Cerebellar nuclear complex (tissue), 1 donor: ENCODE measurements around the gene TIPARP.

ENCODE experiments used
- DNase-seq, 2 experiments: peaks; one replicate each; lab custom pipeline; 2025; lab: John Stamatoyannopoulos, UW

TIPARP gene

DNA sequence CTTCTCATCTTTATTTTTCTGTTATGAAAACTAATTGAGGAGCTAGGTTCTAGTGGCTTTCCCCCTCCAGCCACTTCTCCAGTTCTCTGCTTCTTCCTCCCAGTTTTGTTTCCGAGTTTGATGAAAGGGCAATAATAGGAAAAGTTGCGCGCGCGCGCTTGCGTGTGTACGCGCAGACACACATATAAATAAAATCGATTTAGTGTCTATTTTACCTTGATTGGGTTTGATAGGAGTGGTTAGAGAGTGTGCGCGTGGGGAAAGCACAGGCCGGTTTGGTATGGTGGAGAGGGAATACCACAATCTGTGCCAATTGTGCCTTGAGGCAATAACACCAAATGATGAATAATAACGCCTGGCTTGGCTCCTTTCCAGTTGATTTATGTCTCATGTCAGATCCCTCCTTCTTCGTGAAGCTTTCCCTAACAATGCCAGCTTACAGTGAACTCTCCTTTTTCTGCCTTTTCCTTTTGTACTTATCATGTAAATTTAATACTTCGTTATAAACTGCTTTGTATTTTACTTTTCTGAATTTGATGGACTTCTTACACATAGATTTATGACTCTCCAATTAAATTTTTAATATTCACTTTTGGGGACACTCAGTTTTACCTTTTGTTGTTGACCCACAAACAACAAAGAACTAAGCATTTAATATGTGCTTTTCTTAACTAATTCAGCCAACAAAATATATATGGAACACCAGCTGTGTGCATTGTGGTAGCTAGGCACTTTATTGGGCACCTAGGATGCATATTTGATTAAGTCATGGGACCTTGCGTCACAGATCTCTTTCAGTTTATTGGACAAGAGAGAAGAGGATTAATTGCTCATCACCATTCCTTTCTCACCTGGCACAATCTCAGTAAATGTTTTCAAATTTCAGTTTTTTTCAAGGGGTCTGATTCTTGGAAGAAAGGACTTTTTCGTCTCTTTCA, 1.7 kb downstream of the TIPARP start:
- no peak for DNase-seq

- DNase-seq = no peak
Observed at GRCh38 chr3:156676768-156677479, 2.5 kb downstream of the TIPARP start.

- no peak for DNase-seq
Observed at GRCh38 chr3:156677536-156677935, 3.1 kb downstream of the TIPARP start.

GRCh38 chr3:156678197-156678596, 3.8 kb downstream of the TIPARP start:
- no peak for DNase-seq

DNA sequence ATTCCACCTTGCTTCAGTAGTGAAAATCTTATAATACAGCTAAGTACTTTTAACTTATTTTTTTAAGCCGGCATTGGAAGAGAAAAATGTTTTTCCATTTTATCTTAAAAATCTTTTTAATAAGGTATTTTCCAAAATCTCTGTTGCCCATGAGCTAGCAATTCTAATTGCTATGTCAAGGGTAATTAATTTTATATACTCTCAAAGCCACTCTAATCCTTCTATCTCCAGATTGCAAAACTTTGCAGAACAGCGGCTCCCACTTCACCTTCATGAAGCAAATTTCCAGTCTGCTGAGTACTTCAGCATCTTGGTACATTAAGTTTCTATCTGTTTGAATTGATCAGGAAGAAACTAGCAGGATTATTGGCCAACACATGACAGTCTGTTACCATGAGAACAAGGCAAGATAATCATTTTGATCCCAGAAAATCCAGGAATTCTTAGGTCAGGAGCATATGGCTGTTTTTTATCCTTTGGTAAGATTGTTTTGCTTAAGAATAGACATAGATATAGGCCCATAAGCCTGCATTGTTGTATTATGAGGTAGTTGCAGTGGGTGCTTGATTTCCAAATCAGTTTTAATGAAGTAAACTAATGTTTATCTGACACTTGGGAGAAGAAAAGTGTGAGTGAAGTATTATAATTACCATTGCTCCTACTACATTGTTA, 6.0 kb downstream of the TIPARP start:
- DNase-seq = no peak

DNA sequence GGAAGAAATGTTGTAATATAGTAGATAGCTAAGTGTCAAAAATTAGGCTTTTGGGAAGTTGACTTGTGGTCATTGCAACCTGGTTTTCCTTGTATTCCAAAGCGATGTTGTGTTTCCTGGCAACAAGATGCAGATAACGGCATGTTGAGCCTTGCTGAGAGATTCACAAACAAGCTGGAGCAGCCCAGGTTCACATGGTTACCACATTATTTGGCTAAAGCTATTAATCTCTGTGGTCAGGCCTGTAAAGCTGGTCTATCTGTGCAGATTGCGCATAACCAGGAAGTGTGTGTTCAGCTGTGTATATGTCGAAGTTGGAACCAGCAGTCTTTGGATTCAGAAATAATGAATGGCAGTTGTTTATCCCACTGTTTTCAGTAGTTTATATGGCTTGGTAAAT, 6.6 kb downstream of the TIPARP start:
- DNase-seq = no peak

GRCh38 chr3:156682501-156682900, 8.1 kb downstream of the TIPARP start:
- DNase-seq = no peak

GRCh38 chr3:156682963-156683362, 8.6 kb downstream of the TIPARP start:
- no peak for DNase-seq

DNA sequence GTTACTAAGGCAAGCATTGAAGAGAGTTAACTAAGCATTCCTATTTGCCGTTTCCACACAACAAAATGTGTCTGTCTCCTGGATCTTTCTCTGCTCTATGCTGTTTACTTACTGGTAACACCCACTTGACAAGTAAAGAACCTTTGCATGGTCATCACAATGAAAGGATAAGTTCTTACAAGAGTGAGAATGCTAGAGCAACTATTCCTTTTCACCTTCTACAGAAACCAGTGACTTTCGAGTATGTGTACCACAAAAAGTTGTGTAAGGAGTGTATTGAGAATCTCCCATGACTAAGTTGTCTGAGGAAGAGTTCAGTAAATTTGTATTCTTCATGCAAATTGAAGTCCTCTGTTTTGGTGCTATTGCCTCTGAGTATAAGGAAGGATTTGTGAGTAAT, 10.8 kb downstream of the TIPARP start:
- no peak for DNase-seq

- no peak for DNase-seq
Observed at GRCh38 chr3:156685752-156686151, 11.4 kb downstream of the TIPARP start.

- DNase-seq = no peak
Observed at GRCh38 chr3:156687023-156687422, 12.6 kb downstream of the TIPARP start.

DNA sequence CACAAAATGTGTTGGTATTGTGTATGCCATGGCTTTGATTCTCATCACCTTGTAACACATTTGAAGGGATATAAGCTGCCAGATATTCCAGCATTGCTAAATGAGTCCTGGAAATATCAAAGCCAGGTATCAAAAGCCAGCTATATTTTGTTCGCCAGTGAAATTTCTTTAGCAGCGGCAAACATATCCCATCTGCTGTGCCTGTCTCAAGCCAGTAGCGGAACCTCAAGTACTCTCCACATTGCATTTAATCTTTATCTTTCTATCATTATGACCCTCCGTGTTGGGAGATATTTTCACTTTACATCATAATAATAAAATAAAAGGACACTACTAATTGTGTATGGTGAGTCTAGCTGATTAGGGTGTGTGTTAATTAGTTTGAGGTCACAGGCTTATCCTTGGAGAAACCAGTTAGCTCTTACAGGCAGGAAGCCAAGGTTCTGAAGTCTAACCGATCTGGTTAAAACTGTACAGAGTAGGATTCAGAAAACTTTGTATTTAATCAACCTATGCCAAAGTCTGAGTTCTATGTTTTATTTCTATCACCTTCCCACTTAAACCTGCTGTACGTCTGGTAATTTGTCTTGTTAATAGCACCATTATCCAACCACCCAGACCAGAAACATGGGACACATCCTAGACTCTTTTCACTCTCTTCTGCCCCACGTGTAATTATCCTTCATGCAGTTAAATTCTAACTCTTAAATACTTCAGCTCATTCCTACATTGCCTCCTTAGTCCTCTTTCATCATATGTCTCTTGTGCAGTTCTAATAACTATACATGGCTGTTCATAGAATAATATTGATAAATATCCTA, 14.5 kb downstream of the TIPARP start:
- DNase-seq = no peak

DNA sequence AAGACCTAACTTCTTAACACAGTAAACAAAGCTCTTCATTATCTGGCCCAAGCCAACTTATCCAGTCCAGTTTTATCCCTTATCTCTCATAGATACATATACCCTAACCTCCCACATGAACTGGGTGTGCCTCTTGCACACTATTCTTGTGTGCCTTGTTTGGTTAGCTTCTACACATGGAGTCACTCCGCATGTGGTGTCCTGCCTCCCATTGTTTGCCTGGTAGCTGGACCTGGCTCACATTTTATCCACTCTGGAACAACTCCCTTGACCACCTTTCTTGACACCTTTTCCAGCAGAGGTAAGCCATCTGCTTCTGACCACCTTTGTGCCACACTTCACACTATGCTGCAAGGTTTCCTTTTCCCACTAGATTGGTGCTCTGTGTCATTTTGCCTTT, 15.2 kb downstream of the TIPARP start:
- DNase-seq = no peak

DNA sequence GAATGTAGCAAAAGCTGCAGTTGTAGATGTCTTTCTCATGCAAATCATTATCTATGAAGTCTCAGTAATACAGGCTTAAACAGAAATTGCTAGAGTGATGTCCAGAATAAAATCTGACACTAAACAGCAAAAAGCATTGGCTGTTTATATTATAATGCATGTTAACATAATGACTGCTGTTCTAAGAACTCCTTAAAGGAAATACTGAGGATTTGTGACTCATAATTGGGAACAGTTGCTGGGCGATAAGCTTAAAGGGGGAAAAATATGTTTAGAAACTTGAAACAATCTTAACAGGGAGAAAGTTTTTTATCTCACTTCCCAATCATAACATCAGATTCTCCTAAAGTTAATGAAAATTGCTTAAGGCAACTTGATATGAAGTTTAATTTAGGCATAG, 17.5 kb downstream of the TIPARP start:
- DNase-seq = no peak

DNA sequence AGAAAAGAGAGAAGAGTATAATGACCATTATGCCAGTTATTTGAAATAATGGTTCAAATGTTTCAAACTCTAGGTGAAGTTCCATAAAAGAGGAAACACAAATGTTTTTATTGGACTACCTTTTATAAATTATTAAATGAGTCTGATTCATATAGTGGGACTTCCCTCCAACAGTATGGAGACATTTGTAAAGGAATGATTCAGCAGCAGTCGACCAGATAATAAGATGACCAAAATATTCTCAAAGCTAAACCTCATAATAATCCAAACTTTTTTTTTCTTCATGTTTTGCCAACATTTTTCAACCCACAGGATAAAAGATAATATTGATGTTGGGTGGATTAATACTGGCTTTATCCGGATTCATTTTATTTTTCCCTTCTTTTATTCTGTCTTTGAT, 18.8 kb downstream of the TIPARP start:
- no peak for DNase-seq

GRCh38 chr3:156694536-156694935, 20.1 kb downstream of the TIPARP start:
- no peak for DNase-seq

DNA sequence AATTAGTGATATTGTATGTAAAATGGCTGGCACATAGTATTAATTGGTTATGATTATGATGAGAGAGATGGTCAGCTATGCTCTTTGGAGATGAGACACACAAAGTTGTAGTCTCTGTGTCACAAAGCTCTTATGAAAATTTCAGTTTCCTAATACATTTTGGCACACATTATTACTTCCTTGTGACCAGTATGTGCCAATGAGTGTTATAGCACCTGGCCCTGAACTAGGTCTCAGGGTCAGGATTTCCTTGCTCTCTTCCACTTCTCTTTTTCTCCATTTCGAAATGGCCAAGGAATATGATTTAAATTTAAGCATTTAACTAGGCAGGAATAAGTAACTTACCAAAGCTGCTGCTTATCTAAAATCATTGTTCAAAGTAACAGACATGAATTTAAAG, 28.0 kb downstream of the TIPARP start:
- DNase-seq = no peak

DNA sequence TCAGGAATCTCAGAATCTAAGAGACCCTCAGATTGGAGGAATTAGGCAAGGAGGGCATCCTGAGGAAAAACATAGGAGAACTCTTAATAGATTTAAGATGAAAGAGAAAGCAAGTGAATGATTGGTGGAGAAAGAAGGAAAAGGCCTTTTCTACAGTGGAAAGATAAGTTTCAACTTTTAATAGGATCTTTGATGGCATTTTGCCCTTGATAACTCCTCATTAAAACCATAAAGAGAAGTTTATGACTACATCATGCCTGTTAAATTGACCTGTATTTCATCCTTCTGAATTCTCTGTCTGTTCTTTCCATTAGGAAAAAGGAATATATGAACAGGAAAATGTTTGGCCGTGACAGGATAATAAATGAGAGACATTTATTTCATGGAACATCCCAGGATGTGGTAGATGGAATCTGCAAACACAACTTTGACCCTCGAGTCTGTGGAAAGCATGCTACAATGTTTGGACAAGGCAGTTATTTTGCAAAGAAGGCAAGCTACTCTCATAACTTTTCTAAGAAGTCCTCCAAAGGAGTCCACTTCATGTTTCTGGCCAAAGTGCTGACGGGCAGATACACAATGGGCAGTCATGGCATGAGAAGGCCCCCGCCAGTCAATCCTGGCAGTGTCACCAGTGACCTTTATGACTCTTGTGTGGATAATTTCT, 30.1 kb downstream of the TIPARP start:
- no peak for DNase-seq

DNA sequence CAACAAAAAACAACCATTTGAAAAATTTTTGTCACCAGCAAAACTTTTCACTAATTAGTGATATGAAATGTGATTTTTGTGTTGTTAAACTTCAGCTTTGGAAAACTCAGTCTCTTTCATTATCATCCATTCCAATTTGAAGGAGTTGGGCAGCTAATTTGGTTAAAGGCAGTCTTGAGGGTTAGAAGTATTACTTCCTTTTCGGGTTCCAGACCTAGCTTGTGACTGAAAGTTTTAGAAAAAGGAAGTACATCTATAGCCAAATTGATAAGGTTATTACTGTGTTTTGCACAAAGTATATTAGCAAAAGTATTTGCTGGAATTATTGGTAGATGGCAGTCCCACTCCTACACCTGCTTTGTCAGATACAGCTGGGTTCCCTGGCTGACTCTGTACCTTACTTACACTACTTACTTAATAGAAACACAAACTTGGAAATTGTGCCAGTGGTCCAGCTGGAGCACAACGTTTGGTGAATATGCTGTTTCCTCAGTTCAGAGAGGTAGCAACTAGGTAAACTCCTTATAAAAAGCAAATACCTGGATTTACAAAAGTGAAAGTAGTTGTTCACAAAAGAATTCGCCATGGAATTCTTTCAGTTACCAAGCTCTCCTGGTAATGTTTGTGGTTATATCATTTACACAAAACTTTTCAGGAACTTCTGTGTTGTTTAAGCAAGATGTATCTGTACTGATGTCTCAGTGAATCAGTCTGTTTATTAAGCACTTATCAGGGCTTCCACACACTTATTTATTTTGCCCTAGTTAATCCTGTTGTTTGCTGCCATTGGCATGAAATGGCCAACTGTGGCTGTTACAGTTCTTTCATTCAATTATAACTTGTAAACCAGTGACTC, 31.6 kb downstream of the TIPARP start:
- no peak for DNase-seq

- DNase-seq = no peak
Observed at GRCh38 chr3:156707588-156707987, 33.2 kb downstream of the TIPARP start.
